ENCODE measurements around the gene CFAP57.

GRCh38 chr1:43253876-43254275 is 81.7 kb downstream of the CFAP57 start:
- TF ChIP-seq CTCF (IDR thresholded peaks at IDR 0.05) = no peak
- TF ChIP-seq POLR2A (IDR thresholded peaks at IDR 0.05) = no peak

Measured in Peyer's patch (tissue), 4 donors.